HT1080 (cell line): ENCODE results near the gene MCTP1. TPM values are rescaled to one million over a fixed set of nuclear protein-coding genes. Genes with fewer than 3 reads are reported as not detected.

Experiments
- DNase-seq: peaks from one replicate; pipeline ENCODE4 v3.0.0-alpha.2; 2015; ENCODE audit warnings: low read depth
- total RNA-seq: library from RNA; depleted of rRNA; stranded (reverse); fragments of >200 nt; shearing (Covaris generic); gene quantifications from 2 replicates; pipeline ENCODE4 v1.2.3, GENCODE V29; 2014

The MCTP1 gene
- total RNA-seq, 1 experiment from 2014 or later, result 13.9 TPM

- DNase-seq, result no peak
Measured at GRCh38 chr5:95124731-95125130, 160.2 kb downstream of the MCTP1 start.

DNA sequence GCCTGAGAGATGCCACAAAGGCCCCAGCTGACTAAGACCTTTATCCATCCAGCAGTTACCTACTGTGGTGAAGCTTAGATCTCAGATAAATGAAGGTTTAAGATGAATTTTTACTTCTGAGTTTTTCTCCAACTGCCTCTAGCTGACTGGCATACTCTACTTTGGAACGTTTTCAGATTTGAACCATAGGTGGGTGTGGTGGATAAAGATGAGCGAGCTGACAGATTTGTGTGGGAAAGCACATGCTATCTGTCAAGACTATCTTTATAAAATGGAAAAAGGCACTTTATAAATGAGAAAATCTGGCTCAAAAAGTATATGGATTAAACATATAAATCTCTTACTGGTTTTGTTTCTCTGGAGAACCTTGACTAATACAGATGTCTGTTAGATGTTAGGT lies 160.8 kb downstream of the MCTP1 start:
- DNase-seq, result no peak

DNA sequence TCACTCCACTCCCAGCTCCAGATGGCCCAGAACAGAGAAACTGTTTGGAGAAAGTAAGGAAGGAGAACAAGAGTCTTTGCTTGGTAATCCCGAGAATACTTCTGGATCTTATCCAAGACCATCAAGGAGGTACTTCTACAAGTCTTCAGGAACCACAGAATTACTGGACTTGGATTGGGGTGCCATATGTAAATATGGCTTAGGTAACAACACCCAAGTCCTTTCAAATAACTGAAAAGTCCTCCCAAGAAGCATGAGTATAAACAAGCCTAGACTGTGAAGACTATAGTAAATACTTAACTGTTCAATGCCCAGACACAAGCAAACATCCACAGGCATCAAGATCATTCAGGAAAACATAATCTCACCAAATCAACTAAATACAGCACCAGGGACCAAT lies 170.0 kb downstream of the MCTP1 start:
- no peak for DNase-seq

GRCh38 chr5:95114305-95114704 lies 170.6 kb downstream of the MCTP1 start:
- DNase-seq, result no peak

- peak; percentile 70 for DNase-seq
Measured at GRCh38 chr5:95113489-95113888, 171.4 kb downstream of the MCTP1 start.

GRCh38 chr5:95111141-95111540 lies 173.8 kb downstream of the MCTP1 start:
- no peak for DNase-seq

DNA sequence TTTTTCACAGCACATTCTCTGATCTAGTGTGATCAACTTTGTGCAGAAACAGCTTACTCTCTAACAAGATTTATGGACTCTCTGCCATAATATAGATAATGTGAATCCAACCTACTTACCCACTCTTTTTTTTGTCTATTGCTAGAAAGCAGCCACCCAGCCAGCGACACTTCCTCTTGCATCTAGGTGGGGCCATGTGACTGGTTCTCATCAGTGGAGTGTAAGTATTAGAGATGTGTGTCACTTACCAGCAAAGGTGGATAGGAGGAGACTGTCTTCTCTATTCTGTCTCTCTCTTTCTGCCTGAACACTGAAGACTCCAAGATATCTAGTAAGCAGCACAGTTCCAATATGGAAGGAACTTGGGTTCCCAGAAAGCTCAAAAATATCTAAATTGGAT lies 174.8 kb downstream of the MCTP1 start:
- DNase-seq, result no peak

DNA sequence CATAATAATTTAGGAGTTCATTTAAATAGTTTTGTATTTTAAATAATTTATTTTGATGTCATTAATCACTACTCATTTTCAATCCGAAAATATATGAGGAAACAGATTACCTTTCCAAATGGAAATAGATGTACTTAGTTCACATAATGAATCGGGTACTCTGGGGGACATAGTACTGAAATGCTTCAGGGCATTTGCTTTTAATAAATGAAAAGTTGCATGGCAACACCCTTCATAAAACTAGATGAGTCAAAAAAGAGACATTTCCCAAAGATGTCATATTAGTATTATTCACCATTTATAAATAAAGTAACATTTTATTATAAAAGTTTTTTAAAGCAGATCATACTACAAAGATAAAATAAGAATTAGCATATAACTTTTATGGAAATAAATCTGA lies 177.8 kb downstream of the MCTP1 start:
- no peak for DNase-seq

DNA sequence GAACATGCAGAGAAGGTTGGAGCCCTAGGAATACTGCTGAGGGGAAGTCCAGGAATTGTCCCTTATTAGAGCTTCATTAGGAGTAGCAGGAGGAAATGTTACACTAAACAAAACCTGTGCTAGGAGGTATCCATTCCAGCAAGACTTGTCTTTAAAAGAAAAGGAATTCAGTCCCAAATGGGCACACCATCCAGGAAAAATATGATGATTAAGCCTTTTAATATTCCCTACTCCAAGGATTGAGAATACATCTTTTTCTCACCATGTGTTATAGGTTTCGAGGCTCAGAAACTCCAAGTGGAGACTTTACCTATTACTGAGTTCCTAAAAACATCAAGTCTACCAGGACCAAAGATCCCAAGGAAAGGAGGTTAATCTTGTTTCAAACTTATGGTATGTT lies 179.3 kb downstream of the MCTP1 start:
- DNase-seq, result no peak

DNA sequence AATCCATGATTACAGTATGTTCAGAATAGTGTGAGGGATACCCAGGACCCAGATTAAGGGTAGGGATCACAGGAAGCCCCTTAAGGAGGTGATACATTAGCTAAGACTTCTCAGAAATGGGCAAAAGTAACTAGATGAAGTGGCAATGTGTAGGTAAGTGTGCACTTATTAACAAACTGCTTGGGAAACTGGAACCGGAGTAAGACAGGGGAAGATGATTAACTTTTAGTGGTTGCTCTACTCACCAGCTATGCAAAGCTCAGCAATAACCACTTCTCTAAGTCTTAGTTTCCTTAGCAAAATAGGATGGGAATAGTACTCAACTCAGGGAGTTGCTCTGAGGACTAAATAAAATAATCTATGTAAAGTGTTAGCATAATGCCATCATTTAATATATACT lies 182.2 kb downstream of the MCTP1 start:
- no peak for DNase-seq

DNA sequence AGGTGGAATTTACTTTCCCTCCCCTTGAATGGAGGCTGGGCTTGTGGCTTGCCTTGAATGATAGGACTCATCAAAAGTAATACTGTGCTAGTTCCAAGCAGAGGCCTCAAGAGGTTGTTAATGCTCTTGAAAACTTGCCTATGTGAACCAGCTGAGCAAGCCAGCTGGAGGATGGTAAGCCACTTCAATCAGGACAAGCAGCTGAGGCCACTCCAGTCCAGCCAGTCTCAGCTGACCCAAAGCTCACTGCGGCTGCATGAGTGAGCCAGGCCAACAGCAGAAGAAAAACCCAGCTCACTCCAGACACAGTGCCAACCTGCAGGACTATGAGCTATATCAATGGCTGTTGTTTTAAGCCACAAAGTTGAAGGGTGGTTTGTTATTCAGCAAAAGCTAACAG lies 182.8 kb downstream of the MCTP1 start:
- DNase-seq, result no peak

DNA sequence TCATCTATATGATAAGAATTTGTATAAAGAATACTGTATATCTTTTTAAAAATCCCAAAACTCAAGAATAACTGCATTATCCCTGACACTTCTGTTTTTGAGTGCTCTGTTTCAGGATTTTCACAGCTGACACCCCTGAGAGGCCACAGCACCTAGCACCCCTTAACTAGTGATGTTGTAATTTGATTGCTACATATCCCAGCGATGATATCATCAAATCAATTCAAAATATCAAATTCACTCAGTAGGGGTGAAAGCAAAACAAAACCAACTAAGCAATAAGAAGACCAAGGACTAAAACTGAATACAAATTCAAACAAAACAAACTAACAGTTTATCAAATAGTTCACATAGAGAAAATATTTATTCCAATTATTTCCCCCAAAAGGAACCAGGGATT lies 184.3 kb downstream of the MCTP1 start:
- DNase-seq, result no peak

DNA sequence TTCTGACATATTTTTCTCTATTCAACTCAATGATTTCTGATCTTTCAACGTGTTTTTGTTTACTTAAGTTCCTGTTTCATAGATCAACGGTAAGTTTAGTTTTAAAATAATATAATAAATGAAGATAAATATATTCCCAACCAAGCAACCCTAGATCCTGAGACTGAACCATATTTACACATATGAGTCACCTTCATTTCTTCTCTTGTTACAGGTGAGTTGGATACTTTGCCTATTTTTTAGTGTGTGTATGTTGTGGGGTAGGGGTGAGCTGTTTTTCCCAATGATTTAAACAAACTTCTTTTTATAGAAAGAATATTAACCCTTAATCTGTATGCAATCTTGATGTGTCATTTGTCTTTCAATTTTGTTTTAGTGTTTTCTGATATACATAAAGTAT lies 186.9 kb downstream of the MCTP1 start:
- no peak for DNase-seq

- no peak for DNase-seq
Measured at GRCh38 chr5:95093211-95093610, 191.7 kb downstream of the MCTP1 start.

DNA sequence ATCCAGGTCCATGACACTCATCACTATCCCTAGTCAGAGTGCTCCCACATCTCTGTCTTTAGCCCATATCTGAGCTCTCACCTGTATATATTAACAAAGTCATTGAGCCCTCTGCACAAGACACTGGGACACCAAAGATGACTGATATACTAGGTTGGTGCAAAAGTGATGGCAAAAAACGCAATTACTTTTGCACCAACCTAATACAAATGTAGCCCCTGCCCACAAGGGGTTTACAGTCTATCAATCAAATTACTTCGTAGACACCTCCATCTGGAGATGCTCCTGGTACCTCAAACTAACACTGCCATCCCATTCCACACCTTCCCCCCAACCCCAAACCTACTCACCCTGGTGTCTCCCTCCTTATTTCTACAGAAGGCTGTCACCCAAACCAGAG lies 194.1 kb downstream of the MCTP1 start:
- no peak for DNase-seq

DNA sequence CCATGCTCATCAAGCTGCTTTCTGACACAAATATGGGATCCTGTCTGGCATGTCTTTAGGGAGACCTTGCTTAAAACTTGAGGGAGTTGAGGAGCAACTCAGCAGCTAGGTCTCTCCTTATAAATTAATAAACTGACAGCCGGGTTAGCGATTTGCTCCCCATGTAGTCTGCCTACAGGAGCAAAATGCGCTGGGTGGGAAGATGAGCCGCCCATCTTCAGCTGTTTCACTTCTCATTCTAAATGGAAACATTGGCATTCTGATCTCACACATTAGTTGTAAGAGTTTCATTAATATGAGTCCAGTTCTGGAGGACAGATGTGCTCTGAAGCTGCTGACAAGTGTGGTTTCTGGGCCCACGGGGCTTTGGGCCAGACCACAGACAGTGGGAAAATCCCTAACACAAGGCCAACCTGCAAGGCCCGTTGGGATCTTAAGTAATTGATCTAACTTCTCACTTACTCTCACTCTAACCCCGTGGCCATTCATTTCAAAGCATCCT lies 197.0 kb downstream of the MCTP1 start:
- no peak for DNase-seq

DNA sequence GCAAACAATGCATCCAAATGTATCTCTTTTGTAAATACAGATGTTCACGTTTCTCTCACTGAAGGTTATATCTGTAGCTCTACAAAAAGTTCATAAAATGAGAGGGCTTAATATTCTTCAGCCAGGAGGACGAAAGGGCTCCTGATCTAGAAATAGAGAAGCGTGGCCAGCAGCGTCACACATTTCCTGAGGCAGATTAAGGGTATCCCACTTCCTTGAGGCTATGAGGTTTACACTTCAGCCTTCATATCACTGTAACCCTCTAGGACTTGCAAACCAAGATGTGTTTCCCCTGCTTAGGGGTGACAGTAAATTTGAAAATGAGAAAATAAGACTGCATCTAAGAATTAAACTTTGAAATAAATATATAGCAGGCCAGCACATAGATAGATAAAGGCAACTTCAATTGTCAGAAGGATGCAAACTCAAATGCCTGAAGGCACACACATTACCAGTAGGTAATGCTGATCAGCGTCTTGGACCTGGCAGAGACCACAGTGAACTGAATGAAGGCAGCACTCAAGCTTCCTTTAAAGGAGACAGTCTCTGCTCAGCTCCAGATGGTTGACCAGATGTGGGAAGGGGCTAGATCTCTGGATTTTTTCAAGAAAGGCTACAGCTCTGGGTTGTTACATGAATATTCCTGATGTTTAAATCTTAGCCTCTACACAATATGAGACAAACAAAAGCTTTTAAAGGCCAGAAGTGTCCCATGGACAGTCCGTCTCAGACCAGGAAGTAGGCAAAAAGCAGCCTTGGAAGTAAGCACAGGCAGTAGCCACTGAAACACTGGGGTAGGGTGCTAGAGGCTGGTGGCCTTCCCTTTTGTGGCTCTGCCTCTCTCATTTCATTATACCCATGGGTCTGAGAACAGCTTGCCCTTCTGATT lies 197.7 kb downstream of the MCTP1 start:
- no peak for DNase-seq

- DNase-seq, result no peak
Measured at GRCh38 chr5:95084757-95085156, 200.1 kb downstream of the MCTP1 start.

DNA sequence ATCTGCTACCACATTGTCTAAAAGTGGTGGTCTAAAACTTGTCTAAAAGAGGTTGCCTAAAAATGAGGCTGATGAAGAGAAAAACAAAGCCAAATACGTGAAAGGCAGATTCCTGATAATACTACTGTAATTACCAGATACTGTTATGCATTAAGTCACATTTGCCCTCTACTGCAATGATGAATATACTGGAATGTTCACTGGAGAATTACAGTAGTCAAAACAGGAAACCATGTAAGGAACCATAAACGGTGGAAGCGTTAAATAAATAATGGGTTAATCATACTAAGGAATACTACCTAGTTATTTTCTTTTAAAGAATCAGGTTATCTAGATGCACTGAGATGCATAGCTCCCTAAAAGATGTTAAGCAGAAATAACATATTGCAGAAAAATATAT lies 201.3 kb downstream of the MCTP1 start:
- no peak for DNase-seq

GRCh38 chr5:95081982-95082381 lies 202.9 kb downstream of the MCTP1 start:
- peak; percentile 64 for DNase-seq

DNA sequence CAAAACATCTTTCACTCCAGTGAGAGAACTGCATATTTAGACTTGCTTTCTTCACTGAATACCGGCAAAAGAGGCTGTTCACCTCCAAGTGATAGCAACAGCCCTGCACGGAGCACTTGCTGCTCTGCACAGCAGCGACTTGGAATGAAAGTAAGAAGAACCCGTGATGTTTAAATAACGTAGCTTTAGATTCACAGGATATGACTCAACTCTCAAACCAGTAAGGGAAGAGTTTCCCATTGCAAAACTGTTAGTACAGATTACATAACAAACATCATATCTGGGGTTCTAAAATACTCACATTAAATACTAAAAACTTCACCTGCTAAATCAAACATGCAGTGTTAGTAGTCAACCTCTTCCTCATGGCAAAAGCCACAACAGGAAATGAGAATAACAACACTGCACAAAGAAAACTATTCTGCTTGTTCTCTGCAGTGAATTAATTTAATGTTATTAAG lies 203.4 kb downstream of the MCTP1 start:
- DNase-seq, result peak; percentile 93

GRCh38 chr5:95080441-95080840 lies 204.5 kb downstream of the MCTP1 start:
- peak; percentile 9 for DNase-seq

DNA sequence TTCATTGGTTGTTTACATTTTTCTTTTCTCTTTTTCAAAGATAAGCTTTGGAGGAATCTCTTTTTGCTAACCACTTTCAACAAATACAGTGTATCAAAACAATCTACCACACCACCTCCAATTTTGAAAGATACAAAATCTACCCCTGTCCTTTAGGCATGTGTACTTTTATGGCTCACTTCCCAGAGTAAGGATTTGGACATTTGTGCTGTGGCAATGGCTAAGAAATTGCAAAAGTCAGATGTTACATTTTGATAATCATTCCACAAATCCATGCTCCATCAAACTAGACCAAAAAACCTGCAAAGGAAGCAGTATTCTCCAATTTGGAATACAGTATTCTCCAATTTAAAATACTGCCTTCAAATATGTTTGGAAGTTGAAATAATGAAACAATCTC lies 204.9 kb downstream of the MCTP1 start:
- no peak for DNase-seq
